Stomach smooth muscle (tissue), 2 donors: ENCODE results near the gene TPD52L2.
"Not testable (repeated sequence)": the region's sequence is repeated elsewhere in the genome, so short reads cannot be mapped to it uniquely, and the experiment has no call there.

Source experiments
- H3K27ac ChIP-seq: one replicate; pipeline ENCODE4 v1.7.0; 2013; ENCODE audit warnings: mild to moderate bottlenecking, low read length, inconsistent platforms
- H3K27me3 ChIP-seq, 2 donors: one replicate each; pipeline ENCODE4 v1.7.0; 2013; ENCODE audit warnings: low read length in 2 of 2; ENCODE audit not compliant: insufficient read depth in 2 of 2, control insufficient read depth in 1 of 2
- H3K36me3 ChIP-seq, 2 donors: one replicate each; pipeline ENCODE4 v1.7.0; 2013; ENCODE audit warnings: low read length in 2 of 2; ENCODE audit not compliant: control insufficient read depth in 2 of 2, insufficient read depth in 2 of 2
- H3K4me1 ChIP-seq: one replicate; pipeline ENCODE4 v1.7.0; 2013; ENCODE audit warnings: low read length; ENCODE audit not compliant: control insufficient read depth, insufficient read depth
- H3K4me3 ChIP-seq, 2 donors: one replicate each; pipeline ENCODE4 v1.7.0; 2013; ENCODE audit warnings: low read length in 2 of 2
- H3K9ac ChIP-seq, 2 donors: one replicate each; pipeline ENCODE4 v1.7.0; 2013; ENCODE audit warnings: low read length in 2 of 2, mild to moderate bottlenecking in 1 of 2
- H3K9me3 ChIP-seq, 2 donors: one replicate each; pipeline ENCODE4 v1.7.0; 2013; ENCODE audit warnings: low read length in 2 of 2; ENCODE audit not compliant: control insufficient read depth in 2 of 2
- donor health status: healthy.
- donor health status: Pancreatic carcinoma.

Gene TPD52L2

DNA sequence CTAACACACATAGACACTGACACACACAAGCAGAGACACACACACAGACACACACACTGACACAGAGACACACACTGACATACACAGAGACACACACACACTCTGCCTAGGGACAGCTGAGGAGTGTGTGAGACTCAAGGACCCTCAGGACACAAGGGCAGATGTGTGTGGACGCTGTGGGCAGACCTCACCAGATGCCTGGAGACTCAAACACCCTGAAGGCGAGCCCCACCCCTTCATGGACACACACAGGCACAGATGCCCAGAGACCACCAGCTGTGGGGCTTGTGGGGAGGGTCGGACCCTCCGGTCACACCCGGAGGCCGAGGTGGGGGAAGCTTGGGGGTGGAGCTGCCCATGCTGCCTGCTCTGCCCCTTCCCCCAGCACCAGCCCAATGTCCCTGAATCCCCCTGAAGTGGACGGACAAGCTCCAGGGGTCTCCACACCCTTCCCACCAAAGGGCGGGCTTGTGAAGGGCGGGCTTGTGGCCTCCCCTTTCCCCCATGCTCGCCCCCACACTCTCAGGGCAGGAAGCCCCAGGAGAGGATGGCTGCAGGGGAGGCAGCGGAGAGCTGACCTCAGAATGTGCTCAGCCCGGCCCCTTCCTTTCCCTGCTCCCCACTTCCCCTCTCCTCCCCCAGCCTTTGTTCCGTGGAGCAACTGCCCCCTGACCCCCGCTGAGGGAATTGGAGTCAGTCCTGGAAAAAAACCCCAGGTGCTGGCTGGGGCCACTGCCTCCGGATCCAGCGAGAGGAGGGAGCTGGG, 17.6 kb upstream of the TPD52L2 start:
- Histone ChIP-seq H3K9ac (no peak overlapping the region), H3K4me1 (peaks cover 16% of the 10 kb centered on the region), H3K27me3 (peaks cover 10 to 15% of the 10 kb centered on the region in 2 donors), H3K4me3 (no peak overlapping the region), H3K9me3 (no peaks in the 10 kb centered on the region), H3K27ac (peak overlapping the region; percentile 37), H3K36me3 (no peaks in the 10 kb centered on the region)

DNA sequence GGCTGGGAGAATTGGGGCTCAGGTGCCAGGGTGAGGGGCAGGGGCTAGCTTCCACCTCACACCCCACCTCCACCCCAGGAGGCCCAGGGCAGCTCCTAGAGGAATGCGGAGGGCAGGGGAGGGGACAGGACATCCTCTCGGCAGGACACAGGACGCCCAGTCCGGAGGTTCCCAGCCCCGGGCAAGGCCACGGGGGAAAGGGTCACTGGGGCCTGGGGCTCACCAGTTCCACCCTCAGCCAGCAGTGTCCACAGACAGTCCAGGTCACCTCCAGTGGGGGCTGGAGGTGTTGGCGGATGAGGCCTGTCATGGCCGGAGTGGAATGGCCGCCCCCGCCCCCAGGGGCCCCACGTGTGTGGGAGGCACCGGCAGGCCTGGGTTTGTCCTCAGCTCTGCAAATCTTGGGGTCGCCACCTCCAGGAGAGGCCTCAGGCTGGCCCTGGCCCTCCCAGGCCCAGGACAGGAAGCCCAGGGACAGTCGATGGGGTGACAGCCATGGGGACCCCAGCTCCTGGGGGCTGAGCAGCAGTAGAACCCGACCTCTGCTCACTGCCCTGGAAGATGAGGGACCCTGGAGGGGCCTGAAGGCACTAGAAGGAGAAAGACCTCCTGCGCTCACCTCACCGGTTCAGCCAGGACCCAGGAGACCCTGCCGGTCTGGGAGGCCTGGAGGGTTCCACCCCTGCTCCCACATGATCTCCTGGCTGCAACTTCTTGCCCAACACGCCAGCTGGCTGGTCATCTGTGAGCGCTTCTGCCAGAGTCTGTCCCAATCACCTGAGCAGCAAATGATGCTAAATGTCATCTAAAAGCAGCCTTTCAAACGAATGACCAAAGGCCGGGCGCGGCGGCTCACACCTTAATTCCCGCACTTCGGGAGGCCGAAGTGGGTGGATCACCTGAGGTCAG, 16.8 kb upstream of the TPD52L2 start:
- no peak overlapping the region for H3K27ac ChIP-seq
- no peaks in the 10 kb centered on the region for H3K9me3 ChIP-seq

DNA sequence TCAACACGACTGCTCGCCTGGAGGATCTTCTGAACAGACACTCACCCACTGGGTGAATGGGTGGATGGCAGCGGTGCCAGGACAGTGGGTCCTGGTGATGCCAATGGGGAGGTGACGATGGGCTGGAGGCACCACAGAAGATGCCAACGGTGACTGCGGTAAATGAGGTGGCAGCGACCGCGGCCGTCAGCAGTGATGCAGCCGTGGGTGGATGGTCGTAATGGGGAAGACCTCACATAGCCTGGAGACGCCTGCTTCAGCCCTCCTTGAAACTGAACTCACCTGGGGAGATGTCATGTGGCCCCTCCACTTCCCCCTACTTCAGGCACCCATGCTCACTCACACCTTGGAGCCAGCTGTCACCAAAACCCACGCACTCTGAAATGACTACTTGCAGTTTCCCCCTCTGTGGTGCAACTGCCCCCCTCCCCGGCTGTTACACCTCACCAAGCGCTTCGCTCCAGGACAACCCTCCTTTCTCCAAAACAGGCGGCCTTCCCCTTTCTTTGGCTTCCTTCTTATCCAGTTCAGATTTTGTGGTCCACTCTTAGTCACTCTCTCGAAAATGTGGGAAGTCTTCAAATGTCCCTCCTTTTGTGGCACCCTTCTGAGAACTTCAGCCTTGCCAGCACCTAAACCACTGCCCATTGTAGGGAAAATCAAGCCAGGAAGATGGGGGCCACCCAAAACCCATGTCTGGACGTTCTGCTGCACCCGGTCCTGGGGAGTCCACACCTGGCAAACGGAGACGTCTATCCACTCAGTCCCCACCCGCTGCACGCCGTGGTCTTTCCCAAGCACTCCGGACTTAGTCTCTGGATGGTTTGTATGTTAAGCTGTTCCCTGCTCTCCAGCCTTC, 14.2 kb upstream of the TPD52L2 start:
- no peak overlapping the region for H3K9ac ChIP-seq
- no peaks in the 10 kb centered on the region for H3K36me3 ChIP-seq
- no peak overlapping the region for H3K4me3 ChIP-seq
- H3K9me3 ChIP-seq, result no peaks in the 10 kb centered on the region
- peaks cover 42% of the 10 kb centered on the region for H3K4me1 ChIP-seq
- peaks cover 17 to 25% of the 10 kb centered on the region in 2 donors for H3K27me3 ChIP-seq
- H3K27ac ChIP-seq, result no peak overlapping the region

More for the DNA sequence above, 16.8 kb upstream of the TPD52L2 start:
- no peak overlapping the region for H3K4me3 ChIP-seq
- H3K4me1 ChIP-seq, result peaks cover 17% of the 10 kb centered on the region
- H3K9ac ChIP-seq, result no peak overlapping the region
- H3K27me3 ChIP-seq, result peaks cover 10 to 15% of the 10 kb centered on the region in 2 donors
- no peaks in the 10 kb centered on the region for H3K36me3 ChIP-seq

DNA sequence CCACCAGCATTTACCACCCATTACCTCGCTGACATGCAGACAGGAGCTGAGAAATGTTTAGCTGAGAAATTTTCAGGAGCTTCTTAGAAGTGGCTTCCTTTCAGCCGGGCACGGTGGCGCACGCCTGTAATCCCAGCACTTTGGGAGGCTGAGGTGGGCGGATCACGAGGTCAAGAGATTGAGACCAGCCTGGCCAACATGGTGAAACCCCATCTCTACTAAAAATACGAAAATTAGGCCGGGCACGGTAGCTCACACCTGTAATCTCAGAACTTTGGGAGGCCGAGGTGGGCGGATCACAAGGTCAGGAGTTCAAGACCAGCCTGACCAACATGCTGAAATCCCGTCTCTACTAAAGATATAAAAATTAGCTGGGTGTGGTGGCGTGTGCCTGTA, 13.5 kb upstream of the TPD52L2 start:
- not testable (repeated sequence) for H3K4me3 ChIP-seq, H3K9me3 ChIP-seq, H3K27ac ChIP-seq, H3K36me3 ChIP-seq, H3K9ac ChIP-seq
- Histone ChIP-seq H3K4me1 (peaks cover 40% of the 10 kb centered on the region), H3K27me3 (peaks cover 20 to 27% of the 10 kb centered on the region in 2 donors)

DNA sequence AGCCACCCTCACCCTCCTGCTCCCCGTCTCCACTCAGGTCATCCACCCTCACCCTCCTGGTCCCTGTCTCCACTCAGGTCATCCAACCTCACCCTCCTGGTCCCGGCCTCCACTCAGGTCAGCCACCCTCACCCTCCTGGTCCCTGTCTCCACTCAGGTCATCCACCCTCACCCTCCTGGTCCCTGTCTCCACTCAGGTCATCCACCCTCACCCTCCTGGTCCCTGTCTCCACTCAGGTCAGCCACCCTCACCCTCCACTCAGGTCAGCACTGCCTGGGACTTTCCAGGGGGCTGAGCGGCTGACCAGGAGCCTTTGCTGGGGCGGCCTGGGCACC, 11.4 kb upstream of the TPD52L2 start:
- not testable (repeated sequence) for H3K9me3 ChIP-seq, H3K36me3 ChIP-seq, H3K27ac ChIP-seq, H3K9ac ChIP-seq, H3K4me3 ChIP-seq
- peaks cover 31 to 35% of the 10 kb centered on the region in 2 donors for H3K27me3 ChIP-seq
- H3K4me1 ChIP-seq, result peaks cover 45% of the 10 kb centered on the region

DNA sequence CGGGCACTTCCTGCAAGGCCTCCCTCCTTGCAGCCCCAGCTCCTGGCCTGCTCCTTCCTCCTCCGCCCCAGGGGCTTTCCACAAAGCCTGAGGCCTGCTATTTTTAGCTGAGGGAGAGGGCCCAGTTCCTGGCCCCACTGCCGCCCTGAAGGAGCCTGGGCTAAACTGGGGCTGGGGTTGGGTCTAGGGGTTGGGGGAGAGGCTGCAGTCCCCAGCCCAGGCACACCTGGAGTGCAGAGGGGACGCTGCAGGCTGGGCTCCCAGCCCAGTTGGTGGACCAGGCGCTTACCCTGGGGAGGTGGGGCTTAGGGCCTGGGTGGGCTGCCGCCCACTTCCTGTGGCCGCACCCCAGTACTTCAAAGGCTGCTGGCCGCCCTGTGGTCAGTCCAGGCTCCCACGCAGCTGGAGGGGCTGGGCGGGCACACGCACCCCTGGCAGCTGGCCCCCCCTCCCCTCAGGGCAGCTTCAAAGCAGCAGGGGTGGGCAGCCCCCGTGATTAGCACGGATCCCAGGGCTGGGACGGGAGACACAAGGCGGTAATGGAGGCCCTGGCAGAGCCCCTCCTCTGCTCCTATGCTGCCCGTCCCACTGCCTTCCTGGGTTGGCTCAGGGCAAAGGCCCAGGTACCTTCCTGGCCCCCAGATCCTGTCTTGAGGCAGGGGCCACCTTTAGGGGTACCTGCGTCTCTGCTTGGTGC, 10.9 kb upstream of the TPD52L2 start:
- Histone ChIP-seq H3K36me3 (no peaks in the 10 kb centered on the region), H3K27ac (no peak overlapping the region), H3K9ac (no peak overlapping the region), H3K27me3 (peaks cover 34 to 37% of the 10 kb centered on the region in 2 donors), H3K9me3 (no peaks in the 10 kb centered on the region), H3K4me1 (peaks cover 46% of the 10 kb centered on the region), H3K4me3 (no peak overlapping the region)

DNA sequence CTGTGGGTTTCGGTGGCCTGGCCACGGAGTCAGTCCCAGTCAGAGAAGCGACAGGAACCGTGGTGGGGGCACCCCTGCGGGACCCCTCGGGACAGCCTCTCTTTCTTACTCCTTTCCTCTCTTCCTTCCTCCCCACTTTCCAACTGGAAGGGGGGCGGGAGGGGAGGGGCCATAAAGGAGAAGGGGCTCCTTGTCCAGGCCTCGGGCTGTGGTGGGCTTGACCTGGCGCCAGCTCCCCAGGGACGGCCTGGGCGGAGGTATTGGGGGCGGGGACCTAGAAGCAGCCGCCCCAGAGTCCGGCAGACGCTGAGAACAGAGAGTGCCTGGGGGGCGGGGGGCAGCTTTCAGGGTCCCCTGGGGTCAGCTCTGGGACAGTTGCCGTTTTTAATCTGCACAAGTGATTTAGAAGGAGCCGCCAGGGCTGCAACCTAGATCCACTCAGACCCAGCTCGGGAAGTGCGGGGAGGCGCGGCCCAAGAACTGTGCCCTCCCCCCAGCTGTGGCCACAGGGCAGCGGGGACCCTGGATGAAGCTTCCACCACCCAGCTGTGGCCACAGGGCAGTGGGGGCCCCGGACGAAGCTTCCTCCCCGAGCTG, 10.2 kb upstream of the TPD52L2 start:
- Histone ChIP-seq H3K4me1 (peaks cover 46% of the 10 kb centered on the region), H3K36me3 (no peaks in the 10 kb centered on the region), H3K4me3 (peak overlapping the region in 1 of 2 donors; percentile 15), H3K27me3 (peaks cover 34 to 37% of the 10 kb centered on the region in 2 donors), H3K27ac (no peak overlapping the region), H3K9me3 (no peaks in the 10 kb centered on the region), H3K9ac (no peak overlapping the region)

DNA sequence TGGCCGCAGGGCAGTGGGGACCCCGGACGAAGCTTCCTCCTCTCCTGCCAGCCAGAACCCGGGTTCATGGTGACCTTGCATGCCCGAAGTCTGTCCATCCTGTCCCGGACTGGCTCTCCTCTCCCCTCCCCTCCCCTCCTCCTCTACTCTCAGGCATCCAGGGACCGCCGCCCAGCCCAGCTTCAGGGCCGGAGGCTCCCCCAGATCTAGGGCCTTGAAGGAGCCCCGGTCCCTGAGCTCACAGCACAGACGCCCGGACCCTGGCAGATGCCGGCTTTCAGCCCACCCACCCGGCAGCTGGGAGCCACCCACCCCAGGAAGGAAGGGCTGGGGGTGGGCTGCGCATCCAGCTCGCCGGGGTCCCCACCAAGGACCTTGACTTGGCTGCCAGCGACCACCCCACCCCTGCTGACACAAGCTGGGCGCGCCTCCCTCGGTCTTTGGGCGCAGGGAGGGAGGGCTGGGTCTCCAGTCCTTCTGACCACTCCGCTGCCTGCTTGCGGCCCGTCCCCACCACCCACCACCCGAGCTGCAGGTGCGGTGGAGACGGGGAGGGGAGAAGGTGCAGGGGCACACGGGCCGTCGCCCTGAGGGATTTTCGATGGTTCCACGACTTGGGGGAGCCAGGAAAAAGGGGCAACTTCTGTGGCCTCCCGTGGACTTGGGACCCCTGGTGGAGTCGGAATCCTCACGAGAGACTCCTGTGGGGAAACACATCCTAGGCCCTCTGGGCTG, 9.5 kb upstream of the TPD52L2 start:
- Histone ChIP-seq H3K27me3 (peaks cover 34 to 37% of the 10 kb centered on the region in 2 donors), H3K36me3 (no peaks in the 10 kb centered on the region), H3K9me3 (no peaks in the 10 kb centered on the region), H3K4me3 (peak overlapping the region in 1 of 2 donors; percentile 15), H3K9ac (no peak overlapping the region), H3K4me1 (peaks cover 46% of the 10 kb centered on the region), H3K27ac (no peak overlapping the region)

DNA sequence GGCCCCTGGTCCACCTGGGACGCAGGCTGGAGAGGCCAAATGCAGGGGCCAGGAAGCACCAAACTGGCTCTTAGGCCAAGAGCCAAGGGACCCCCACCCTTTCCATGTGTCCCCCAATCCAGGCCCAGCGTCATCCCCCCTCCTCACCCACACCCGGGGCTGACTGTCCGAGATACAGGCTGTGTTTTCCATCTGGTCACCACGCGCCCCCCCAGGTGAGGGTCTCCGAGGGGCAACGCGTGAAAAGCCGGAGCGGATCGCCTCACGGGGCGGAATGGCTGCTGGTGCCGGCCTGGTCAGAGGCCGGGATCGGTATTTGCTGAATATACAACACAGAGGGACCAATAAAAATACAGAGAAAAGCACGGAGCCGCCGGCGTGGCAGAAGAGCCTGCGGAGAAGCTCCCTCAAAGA, 9.0 kb upstream of the TPD52L2 start:
- Histone ChIP-seq H3K27me3 (peaks cover 34 to 37% of the 10 kb centered on the region in 2 donors), H3K4me3 (no peak overlapping the region), H3K4me1 (peaks cover 46% of the 10 kb centered on the region), H3K9me3 (no peaks in the 10 kb centered on the region), H3K9ac (no peak overlapping the region), H3K36me3 (no peaks in the 10 kb centered on the region), H3K27ac (no peak overlapping the region)
